CD4-positive, alpha-beta T cell treated with Interleukin-10 for 1 hour (primary cell): Measurements from ENCODE around the gene PCDH9.
"Not testable (repeated sequence)": the region's sequence is repeated elsewhere in the genome, so short reads cannot be mapped to it uniquely, and the experiment has no call there.

Experiments used
- DNase-seq: peaks from one replicate; pipeline ENCODE4 v3.0.0-alpha.2; 2020

Gene PCDH9

DNA sequence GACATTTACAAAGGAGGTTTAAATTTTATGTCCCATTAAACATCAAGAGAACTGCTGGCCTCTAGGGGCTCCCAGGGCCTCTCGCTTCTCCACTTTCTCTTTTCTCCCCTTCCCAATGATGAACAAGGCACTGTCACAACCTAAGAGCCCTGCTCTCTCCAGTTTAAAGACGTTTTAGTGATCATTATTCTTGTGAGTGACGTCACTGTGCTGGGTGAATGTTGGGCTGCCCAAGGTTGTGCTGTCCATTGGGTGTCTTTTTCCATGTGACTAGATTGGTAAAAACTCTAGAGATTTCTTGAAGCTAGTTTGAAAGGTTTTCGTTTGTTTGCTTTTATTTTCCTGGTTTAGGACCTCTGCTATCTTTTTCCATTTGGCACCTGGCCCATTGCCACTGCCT is 602.6 kb downstream of the PCDH9 start:
- DNase-seq = no peak

DNA sequence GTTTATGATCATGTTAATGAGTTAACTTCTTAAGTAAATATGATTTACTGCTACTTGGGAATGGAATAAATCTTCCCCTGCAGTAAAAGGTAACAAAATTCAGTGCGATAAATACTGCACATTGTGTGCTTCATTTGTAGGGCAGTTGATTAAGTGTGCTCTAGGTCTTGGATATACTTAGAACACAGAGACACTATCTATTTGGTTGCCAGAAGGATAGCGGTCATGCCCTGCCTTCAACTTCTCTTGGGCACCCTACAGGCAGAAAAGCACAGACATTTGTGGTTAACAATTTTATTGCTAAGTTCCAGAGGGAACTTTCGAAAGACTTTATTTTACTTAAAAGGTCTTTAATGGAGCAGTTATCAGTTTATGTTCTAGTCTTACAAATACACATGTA is 605.8 kb downstream of the PCDH9 start:
- no peak for DNase-seq

DNA sequence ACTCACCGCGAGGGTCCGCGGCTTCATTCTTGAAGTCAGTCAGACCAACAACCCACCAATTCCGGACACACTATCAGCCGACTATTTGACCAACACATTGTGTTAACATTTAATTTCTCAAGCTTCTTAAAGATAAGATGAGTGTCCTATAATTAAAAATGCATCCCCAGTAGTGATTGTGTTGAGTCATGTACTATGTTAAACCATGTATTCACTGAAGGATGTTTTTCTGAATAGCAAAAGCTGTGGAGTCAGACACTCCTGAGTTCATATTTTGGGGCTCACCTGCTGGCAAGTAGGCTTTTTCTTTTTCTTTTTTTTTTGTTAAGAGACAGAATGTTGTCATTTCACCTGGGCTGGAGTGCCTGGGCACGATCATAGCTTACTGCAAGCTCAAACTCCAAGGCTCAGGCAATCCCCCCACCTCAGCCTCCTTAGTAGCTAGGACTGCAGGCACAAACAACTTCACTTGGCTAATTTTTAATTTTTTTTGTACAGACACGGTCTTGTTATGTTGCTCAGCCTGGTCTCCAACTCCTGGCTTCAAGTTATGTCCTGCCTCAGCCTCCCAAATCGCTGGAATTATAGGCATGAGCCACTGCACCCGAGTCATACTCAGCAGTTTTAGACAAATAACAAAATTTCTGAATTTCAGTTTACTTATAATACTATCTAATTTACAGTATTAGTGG is 606.9 kb downstream of the PCDH9 start:
- DNase-seq = no peak

DNA sequence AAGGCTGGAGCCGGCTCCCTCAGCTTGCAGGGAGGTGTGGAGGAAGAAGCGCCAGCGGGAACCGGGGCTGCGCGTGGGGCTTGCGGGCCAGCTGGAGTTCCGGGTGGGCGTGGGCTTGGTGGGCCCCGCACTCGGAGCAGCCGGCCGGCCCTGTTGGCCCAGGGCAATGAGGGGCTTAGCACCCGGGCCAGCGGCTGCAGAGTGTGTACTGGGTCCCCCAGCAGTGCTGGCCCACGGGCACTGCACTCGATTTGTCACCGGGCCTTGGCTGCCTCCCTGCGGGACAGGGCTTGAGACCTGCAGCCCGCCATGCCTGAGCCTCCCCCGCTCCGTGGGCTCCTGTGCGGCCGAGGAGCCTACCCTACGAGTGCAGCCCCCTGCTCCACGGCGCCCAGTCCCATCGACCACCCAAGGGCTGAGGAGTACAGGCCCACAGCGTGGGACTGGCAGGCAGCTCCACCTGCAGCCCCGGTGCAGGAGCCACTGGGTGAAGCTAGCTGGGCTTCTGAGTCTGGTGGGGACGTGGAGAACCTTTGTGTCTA is 608.2 kb downstream of the PCDH9 start:
- DNase-seq = not testable (repeated sequence)

DNA sequence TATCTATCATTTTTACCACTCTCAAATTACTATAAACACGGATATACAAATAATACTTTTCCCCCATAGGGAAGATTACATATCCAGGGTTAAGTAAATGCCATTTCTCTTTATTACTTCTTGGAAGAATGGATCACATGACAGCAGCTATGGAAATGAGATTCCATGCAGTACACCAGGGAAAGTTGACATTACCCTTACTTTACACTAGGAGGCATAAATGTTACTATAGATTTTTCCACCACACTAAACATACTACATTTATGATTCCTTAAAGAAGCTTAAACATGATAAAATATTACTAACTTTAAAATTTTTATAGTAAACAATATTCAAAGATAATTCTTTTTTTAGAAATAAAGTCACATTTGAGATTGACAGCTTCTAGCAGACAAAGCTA is 611.4 kb downstream of the PCDH9 start:
- no peak for DNase-seq

DNA sequence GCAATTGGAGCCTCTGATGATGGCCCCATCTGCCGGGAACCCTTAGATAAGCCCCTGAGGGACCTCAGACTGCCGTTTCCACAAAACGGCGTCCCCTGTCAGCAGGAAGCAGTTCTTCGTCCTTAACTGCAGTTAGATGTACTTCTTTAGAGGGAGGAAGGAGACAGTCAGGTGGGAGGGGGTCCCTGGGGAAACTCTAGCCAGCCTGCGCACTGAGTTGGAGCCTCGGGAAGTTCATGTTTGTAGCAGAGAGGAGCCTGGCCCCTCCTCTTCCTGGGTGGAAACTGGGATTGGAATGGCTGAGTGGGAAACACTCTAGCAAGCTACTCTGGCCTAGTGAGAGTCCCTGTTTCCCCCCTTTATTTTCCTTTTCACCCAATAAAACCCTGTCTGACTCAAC is 612.4 kb downstream of the PCDH9 start:
- no peak for DNase-seq

DNA sequence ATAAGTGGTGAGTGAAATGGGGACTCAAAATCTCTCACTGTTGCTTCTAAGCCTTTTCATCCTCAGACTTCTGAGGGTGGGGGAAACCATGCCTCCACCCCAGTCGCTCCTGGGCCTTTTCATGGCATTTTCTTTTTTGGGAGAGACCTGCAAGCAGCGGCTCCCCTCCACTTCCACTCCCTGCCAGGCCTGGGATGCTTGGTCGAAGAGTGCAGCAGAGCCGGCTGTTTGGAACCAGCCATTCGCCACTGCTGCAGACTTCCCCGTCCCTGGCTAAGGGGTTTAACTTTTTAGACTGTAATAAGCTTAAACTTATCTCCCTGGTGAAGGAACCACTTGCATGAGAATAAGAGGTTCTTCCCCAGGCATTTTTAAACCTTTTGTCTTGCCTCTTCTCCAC is 617.2 kb downstream of the PCDH9 start:
- no peak for DNase-seq

DNA sequence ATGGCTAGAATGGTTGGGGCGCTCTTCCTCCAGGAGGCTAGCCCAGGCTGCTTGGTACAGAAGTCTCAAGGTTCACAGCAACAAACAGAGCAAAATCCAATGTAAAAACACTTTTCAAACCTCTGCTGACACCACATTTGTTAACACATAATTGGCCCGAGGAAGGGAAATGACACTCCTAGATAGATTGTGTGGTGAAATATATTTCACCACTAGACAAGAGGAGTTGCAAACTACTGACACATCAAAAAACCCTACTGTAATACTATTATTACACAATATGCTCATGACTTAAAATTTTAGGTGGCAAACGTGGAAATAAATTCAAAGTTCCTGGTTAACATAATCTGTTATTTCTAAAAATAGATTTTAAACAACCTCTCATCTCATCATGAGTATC is 643.6 kb downstream of the PCDH9 start:
- no peak for DNase-seq

DNA sequence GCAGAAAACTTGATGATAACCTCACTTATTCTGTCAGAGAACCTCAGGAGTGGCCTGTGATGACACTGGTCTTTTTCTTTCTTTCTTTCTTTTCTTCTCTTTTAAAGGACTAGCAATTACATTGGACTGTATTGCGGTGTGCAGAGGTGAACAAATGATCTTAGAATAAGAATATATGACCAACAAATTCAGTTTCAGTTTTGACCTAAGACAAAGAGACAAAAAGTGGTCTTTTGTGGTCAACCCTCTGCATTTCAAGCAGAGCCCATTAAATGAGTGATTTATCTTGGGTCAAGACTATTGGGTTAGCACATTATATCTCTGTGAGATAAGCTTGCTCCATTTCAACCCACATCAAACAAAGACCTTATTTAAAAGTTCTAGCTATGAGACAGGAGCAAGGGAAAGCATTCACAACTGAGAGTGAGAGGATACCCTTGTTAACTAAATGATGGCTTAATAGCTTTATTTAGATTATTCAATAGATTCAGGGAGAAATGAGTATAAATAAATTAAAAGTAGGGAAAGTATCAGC is 644.4 kb downstream of the PCDH9 start:
- no peak for DNase-seq

DNA sequence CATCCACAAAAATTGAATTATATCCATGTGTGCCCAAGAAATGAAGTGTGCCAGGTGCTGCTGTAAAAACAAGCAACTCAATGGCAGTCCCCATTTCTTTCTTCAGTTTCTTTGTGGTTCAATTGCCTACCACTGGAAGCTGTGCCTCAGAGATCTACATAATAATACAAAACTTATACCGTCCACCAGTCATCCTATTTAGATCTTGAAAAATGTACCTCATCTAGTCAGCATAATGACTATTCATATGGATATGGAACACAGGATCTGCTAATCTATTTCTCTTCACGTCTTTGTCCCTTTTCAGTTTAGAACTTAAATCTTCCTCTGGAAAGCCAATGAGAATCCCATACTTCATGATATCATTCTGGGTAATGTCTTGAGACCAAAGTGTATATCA is 648.5 kb downstream of the PCDH9 start:
- DNase-seq = no peak

DNA sequence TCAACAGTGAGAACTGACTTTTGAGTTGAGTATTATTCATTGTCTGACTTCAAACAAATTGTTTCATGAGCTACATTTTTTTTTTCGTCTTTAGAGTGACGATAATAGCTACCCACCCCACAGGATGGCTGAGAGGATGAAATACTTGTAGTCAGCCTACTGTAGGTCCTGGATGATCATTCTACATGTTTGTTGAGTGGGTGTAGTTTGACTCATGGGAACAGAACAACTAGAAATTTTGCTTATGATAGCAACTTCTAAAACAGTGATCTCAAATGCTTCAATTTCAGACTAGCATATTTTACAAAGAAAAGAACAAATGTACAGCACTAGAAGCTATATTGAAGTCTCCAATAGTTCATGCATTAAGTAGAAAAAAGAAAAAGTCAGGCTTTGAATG is 651.8 kb downstream of the PCDH9 start:
- DNase-seq = no peak

DNA sequence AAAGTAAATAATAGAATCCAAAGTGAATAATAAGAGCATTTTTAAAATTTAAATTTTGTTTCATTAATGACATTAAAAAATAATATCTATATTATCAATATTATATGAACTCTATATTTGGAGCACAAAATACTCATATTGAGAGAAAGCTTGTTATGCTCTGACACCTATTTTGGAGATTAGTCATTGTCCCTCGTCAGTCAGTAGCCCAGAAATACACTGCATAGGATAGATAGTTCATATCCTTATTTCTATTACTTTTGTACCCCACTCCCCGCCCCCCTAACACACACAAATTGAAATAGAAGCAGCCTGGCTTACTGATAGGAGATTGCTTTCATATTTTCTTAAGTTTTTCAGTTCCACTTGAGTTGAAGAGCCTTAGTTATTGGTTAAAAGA is 652.8 kb downstream of the PCDH9 start:
- DNase-seq = no peak

DNA sequence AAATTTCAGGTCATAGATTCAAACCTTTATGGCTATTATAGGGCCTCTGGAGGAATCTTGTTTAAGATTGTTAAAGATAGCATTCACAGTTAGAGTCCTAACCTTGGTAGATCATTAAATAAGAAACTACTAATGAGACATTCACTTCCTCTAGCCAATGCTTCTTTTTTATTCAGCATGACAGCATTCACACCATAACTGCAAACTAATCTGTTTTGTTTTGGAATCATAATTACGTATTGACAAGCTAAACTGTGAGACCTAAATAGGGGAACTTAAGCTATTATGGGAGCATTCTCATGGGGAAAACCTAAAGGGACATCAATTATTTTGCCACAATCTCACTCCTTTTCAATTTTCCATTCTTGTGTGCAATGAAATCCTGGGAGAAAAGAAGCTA is 653.8 kb downstream of the PCDH9 start:
- DNase-seq = no peak

DNA sequence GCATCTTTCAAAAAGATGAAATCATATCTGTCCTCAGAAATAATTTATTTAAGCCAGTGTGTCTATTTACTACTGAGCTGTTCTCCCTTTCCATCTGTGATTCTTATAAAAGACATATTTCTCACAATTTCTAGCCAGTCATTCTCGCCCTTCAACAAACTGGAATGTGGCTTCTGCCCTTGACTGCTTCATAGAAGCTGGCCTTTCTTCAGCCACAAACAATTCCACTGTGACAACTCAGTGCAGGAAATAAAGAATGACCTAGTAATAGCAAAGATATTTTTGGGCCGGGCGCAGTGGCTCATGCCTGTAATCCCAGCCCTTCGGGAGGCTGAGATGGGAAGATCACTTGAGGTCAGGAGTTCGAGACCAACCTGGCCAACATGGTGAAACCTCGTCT is 655.5 kb downstream of the PCDH9 start:
- DNase-seq = no peak

DNA sequence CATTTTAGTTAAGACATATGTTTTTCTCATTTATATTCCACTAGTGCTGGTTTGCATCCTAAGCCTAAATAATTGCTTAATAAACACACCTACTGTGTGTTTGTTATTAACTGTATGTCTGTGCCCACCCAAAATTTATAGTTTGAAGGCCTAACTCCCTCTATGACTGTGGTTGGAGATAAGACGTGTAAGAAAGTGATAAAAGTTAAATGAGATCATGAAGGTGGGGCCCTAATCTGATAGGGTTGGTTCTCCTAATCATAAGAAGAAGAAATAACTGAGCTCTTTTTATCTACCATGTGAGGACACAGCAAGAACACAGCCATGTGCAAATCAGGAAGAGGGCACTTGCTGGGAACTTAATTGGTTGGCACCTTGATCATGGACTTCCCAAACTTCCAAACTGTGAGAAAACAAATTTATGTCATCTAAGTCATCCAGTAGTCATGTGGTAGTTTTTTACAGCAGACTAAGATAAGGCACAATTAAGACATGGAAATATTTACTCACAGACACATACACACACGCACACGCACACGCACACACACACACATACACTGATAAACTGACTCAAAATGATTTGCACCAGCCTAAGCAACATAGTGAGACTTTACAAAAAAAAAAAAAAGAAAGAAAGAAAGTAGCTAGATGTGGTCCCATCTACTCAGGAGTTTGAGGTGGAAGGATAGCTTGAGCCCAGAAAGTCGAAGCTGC is 662.1 kb downstream of the PCDH9 start:
- no peak for DNase-seq

DNA sequence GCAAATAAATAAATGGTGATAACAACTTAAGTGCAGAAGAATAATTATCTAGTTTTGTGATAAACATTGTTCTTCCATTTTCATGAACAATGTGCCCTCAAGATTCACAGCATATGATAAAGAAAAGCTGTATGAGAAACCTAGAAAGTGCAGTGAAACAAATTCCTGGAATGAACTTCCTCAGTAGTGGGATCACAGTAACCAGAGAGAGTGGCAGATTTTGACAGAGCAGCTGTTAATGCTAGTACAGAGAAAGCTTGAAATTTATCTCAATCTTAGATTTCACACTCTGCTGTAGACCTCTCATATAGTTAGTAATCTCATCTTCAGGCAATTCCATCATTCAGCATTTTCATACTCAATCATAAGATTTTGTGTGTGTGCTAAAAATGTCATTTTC is 664.9 kb downstream of the PCDH9 start:
- no peak for DNase-seq

DNA sequence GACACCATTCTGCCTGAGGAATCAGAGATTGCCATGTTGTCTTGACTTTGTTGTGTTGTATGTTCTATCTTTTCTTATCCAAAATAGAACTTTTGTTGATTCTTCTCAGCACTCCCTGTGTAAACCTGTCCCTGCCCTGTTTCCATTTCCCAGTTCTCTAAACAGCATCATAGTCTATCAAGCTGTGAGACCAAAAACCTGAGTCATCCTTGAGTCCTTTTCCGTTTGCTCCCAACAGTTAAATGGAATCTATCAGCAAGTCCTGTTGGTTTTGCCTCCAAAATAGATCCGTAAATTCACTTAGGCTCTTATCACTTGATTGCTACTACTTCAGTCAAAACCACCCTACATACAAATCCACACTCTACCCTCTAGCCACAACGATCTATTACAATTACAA is 667.1 kb downstream of the PCDH9 start:
- DNase-seq = no peak

DNA sequence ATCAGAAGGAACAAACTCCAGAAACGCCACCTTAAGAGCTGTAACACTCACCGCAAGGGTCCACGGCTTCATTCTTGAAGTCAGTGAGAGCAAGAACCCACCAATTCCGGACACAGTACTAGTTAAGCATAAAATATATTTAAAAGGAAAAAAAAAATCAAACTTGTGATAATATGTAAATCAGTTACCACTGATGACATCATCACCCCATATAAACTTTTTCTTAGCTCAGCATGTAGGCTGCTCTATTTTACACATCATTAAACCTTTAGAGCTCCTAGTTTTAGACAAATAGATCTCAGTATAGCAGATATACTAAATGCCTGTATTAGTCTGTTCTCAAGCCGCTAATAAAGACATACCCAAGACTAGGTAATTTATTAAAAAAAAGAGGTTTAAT is 668.1 kb downstream of the PCDH9 start:
- no peak for DNase-seq

DNA sequence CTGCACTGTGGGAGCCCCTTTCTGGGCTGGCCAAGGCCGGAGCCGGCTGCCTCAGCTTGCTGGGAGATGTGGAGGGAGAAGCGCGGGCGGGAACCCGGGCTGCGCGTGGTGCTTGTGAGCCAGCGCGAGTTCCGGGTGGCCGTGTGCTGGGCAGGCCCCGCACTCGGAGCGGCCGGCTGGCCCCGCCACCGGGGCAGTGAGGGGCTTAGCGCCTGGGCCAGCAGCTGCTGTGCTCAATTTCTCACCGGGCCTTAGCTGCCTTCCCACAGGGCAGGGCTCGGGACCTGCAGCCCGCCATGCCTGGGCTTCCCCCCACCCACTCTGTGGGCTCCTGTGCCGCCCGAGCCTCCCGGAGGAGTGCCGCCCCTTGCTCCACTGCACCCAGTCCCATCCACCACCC is 669.1 kb downstream of the PCDH9 start:
- DNase-seq = no peak

DNA sequence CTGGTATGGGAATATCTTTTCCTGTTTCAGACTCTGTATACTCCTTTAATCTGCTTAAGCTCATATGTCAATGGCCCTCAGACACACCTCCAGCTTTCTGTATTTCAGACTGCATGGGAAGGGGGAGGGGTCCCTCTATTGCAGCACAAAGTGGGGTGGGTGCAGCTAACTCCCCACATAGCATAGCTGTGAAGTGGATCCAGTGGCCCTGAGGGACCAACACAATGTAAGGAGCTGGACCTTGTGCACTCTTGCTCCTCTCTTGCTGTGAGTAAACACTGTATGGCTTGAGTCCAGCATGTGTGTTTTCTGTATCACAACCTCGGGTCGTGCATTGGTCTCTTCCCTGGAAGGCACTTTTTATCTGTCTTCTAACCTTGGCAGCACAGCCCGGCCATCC is 669.9 kb downstream of the PCDH9 start:
- DNase-seq = no peak

DNA sequence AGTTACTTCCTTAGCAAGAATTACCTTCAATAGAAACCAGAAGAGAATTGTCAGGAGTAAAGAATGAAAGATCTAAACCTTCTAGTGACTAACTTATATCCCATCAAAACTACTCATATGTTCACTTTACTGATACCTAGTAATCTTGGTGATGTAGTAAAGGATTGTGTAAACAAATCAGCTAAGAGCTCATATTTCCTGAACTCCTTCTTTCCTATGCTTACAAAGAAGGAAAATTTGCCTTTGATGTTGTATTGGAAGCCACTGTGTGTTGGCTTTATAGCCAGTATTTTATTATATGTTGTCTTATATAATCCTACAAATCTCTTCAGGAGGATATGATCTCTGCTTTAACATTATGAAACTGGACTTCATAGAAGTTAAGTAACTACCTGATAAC is 671.0 kb downstream of the PCDH9 start:
- no peak for DNase-seq

DNA sequence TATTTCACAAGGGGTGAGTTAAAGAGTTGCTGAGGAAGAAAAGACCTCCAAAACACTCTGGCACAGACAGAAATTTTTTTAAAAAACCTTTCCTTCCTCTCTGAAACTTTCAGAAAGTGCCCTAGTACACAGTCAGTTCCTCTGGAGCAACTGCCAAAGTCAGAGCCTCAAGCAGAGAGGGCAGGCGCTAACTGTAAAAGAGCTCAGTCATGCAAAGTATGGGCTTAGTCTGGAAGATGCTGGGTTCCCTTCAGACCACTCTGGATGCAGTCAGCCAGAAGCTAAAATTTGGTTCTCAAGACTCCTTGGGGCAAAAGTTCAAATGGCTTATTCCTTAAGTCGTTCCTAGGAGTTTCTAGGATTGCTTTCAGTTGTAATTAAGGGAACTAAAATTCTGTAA is 671.6 kb downstream of the PCDH9 start:
- no peak for DNase-seq

DNA sequence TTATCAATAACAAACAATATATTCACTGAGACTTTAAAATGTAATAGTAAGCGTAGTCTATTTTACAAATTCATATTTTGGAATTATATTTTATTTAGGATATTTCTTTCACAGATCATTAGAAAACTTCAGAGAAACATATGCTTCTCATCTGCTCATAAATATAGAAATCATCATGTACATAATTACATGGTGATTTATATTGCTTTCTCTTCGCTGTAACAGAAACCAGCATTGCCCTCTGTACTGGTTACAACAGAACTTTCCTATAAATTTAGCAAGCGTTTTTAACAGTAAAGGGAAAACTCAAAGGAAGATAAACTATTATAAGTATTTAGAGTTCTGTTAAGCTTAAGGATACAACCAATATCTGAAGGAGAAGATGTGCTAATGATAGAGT is 672.8 kb downstream of the PCDH9 start:
- no peak for DNase-seq

DNA sequence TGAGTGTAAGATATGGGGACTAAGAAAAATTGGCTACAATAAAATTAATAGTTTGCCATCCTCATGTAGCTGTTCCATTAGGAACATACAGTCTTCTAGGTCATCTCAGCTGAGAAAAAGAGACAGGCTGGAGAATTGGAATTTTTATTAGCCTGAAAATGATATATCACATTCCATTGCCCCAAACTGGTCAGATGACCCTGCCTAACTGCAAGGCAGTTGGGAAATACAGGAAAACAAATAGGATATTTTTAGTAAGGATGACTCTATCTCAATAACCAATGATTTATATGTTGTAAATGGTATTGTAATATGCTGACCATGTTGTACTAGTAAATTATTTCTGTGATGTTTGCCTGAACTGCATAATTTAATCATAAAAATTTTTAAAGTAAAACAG is 673.8 kb downstream of the PCDH9 start:
- no peak for DNase-seq

DNA sequence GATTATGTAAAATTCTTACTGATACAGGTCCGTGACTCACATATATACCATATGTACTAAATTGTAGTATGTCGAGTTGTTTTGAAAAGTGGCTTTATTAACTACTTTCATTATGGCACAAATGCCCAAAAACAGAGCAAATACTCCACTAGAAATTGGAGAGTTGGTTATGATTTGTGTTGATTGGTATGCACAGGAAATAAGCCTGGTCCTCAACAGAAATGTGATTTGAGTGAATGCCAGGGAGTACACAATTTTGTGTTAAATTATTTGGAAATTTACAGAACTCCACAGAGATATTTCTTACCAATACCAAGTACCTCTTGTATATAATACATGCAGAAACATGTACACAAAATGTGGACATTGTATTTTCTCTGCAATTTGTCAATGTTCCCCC is 676.7 kb downstream of the PCDH9 start:
- no peak for DNase-seq
